ENCODE results near the gene NPIPB4.
"Not testable (repeated sequence)": the region's sequence is repeated elsewhere in the genome, so short reads cannot be mapped to it uniquely, and the experiment has no call there.

- not testable (repeated sequence) for TF ChIP-seq EZH2 (IDR thresholded peaks at IDR 0.05; ENCODE audit: low read depth); CTCF (conservative IDR thresholded peaks at IDR 0.05)
Measured at GRCh38 chr16:21820028-21820907, 37.3 kb downstream of the NPIPB4 start.
